ENCODE data around the gene TMEM250.
A peak's percentile ranks its signal among the peaks of the same experiment; 100 is the strongest.

The TMEM250 gene

GRCh38 chr9:136132512-136133050 is 13.9 kb upstream of the TMEM250 start:
- DNase-seq (ENCODE audit: low read depth, low spot score), result no peak

- no peak for DNase-seq (ENCODE audit: low read depth, low spot score)
These were observed 13.2 kb upstream of the TMEM250 start for GRCh38 chr9:136131629-136132511.

- DNase-seq (ENCODE audit: low read depth, low spot score), result no peak
These were observed 10.5 kb upstream of the TMEM250 start for GRCh38 chr9:136129176-136129575.

GRCh38 chr9:136128436-136128835 is 9.8 kb upstream of the TMEM250 start:
- no peak for DNase-seq (ENCODE audit: low read depth, low spot score)

GRCh38 chr9:136127313-136127712 is 8.6 kb upstream of the TMEM250 start:
- no peak for DNase-seq (ENCODE audit: low read depth, low spot score)

GRCh38 chr9:136124976-136125692 is 6.5 kb upstream of the TMEM250 start:
- no peak for DNase-seq (ENCODE audit: low read depth, low spot score)

GRCh38 chr9:136122425-136123383 is 4.0 kb upstream of the TMEM250 start:
- DNase-seq (ENCODE audit: low read depth, low spot score), result peak; percentile 60

GRCh38 chr9:136121801-136122200 is 3.1 kb upstream of the TMEM250 start:
- DNase-seq (ENCODE audit: low read depth, low spot score), result no peak

- DNase-seq (ENCODE audit: low read depth, low spot score), result no peak
These were observed 1.8 kb upstream of the TMEM250 start for GRCh38 chr9:136120438-136120844.

- DNase-seq (ENCODE audit: low read depth, low spot score), result no peak
These were observed 1.3 kb upstream of the TMEM250 start for GRCh38 chr9:136119883-136120393.

- no peak for DNase-seq (ENCODE audit: low read depth, low spot score)
These were observed 597 bp upstream of the TMEM250 start for GRCh38 chr9:136119061-136119882.

- no peak for DNase-seq (ENCODE audit: low read depth, low spot score)
These were observed 757 bp downstream of the TMEM250 start for GRCh38 chr9:136117916-136118319.

- no peak for DNase-seq (ENCODE audit: low read depth, low spot score)
These were observed 1.3 kb downstream of the TMEM250 start for GRCh38 chr9:136117291-136117915.

- DNase-seq (ENCODE audit: low read depth, low spot score), result no peak
These were observed 2.1 kb downstream of the TMEM250 start for GRCh38 chr9:136116360-136117098.

GRCh38 chr9:136115641-136116359 is 2.9 kb downstream of the TMEM250 start:
- DNase-seq (ENCODE audit: low read depth, low spot score), result no peak

GRCh38 chr9:136115206-136115605 is 3.5 kb downstream of the TMEM250 start:
- DNase-seq (ENCODE audit: low read depth, low spot score), result no peak

- no peak for DNase-seq (ENCODE audit: low read depth, low spot score)
These were observed 4.1 kb downstream of the TMEM250 start for GRCh38 chr9:136114610-136115009.

GRCh38 chr9:136112541-136112940 is 6.1 kb downstream of the TMEM250 start:
- no peak for DNase-seq (ENCODE audit: low read depth, low spot score)

Data from activated naive CD8-positive, alpha-beta T cell treated with anti-CD3 and anti-CD28 coated beads, Interleukin-2, amount 50 U/mL, for 16 hours (primary cell).